B cell (primary cell): ENCODE measurements around the gene SLC5A10. TPM values are rescaled to one million over a fixed set of nuclear protein-coding genes. Genes with fewer than 3 reads are reported as not detected.

ENCODE experiments used
- ATAC-seq: fragments of 200-7000 bp; cut with Tn5 transposase; one replicate; pipeline ENCODE4 v1.10.0; 2021; ENCODE audit warnings: low read depth, mild to moderate bottlenecking, moderate number of reproducible peaks, moderate library complexity
- CTCF ChIA-PET: fragments of 350-600 bp; sonication (Branson Sonifier 250); formaldehyde crosslinking; loops from one replicate; lab custom pipeline; 2021; ENCODE audit warnings: antibody characterized with exemption, inconsistent platforms; lab: Charles Lee
- POLR2A ChIA-PET: fragments of 350-600 bp; sonication (Branson Sonifier 250); formaldehyde crosslinking; loops from one replicate; lab custom pipeline; 2021; ENCODE audit warnings: antibody characterized with exemption; lab: Charles Lee
- DNase-seq: peaks from one replicate; pipeline ENCODE4 v3.0.0; 2013
- H2AFZ ChIP-seq: 2 replicates; pipeline ENCODE4 v1.6.1; 2012; ENCODE audit warnings: mild to moderate bottlenecking, low read depth, low read length; ENCODE audit not compliant: insufficient read depth, poor library complexity, severe bottlenecking
- H3K27ac ChIP-seq, 2 donors: 1 replicate in 1 of 2; 2 replicates in 1 of 2; pipeline ENCODE4 v1.5.1; 2012 to 2013; ENCODE audit warnings: low read length in 2 of 2, mild to moderate bottlenecking in 2 of 2, moderate library complexity in 1 of 2
- H3K27me3 ChIP-seq, 4 experiments: fragments of 200-600 bp in 1 of 4; sonication (generic) in 1 of 4; replicated peaks in 1 of 4; 1 replicate in 2 of 4; 2 replicates in 2 of 4; pipeline versions ENCODE4 v1.6.1 to v1.7.0; 2013 to 2016; ENCODE audit warnings: low read length in 3 of 4, mild to moderate bottlenecking in 2 of 4, mixed read lengths in 1 of 4, moderate library complexity in 1 of 4; ENCODE audit not compliant: insufficient read depth in 4 of 4, control insufficient read depth in 3 of 4; ENCODE audit errors: control extremely low read depth in 1 of 4
- H3K36me3 ChIP-seq, 2 experiments: replicated peaks in 1 of 2; 1 replicate in 1 of 2; 2 replicates in 1 of 2; pipeline versions ENCODE4 v1.6.1 to v1.7.1; 2013; ENCODE audit warnings: low read length in 1 of 2; ENCODE audit not compliant: insufficient read depth in 2 of 2, control insufficient read depth in 1 of 2; ENCODE audit errors: control extremely low read depth in 1 of 2, extremely low read depth in 1 of 2
- H3K4me1 ChIP-seq, 2 donors: fragments of 200-600 bp in 1 of 2; sonication (generic) in 1 of 2; 1 replicate in 1 of 2; 2 replicates in 1 of 2; pipeline versions ENCODE4 v1.5.1 to v1.6.1; 2013 to 2017; ENCODE audit warnings: low read length in 2 of 2; ENCODE audit not compliant: control insufficient read depth in 2 of 2, insufficient read depth in 2 of 2
- H3K4me2 ChIP-seq: replicated peaks from 2 replicates; pipeline ENCODE3; 2012; ENCODE audit warnings: mild to moderate bottlenecking, low read depth, low read length; ENCODE audit not compliant: poor library complexity, severe bottlenecking
- H3K4me3 ChIP-seq, 5 experiments: fragments of 200-600 bp in 1 of 5; sonication (generic) in 1 of 5; 1 replicate in 3 of 5; 2 replicates in 2 of 5; pipeline versions ENCODE4 v1.5.1 to v1.7.0; 2011 to 2016; ENCODE audit warnings: low read length in 4 of 5, mild to moderate bottlenecking in 4 of 5, low read depth in 2 of 5, control low read depth in 1 of 5, moderate library complexity in 1 of 5; ENCODE audit not compliant: insufficient read depth in 1 of 5; ENCODE audit errors: control extremely low read depth in 1 of 5, extremely low read depth in 1 of 5
- H3K79me2 ChIP-seq: fragments of 200-600 bp; sonication (generic); one replicate; pipeline ENCODE4 v1.6.0; 2016; ENCODE audit warnings: low read length; ENCODE audit not compliant: control insufficient read depth, insufficient read depth
- H3K9ac ChIP-seq: fragments of 200-600 bp; sonication (generic); 2 replicates; pipeline ENCODE4 v1.6.1; 2017; ENCODE audit warnings: mild to moderate bottlenecking, low read length, moderate library complexity
- H3K9me3 ChIP-seq, 3 donors: one replicate each; pipeline versions ENCODE4 v1.6.1 to v1.7.1; 2013; ENCODE audit warnings: low read length in 2 of 3; ENCODE audit not compliant: control insufficient read depth in 2 of 3, insufficient read depth in 1 of 3; ENCODE audit errors: control extremely low read depth in 1 of 3
- H4K20me1 ChIP-seq: 2 replicates; pipeline ENCODE4 v1.6.0; 2012; ENCODE audit warnings: mild to moderate bottlenecking, low read length; ENCODE audit not compliant: insufficient read depth, control insufficient read depth, poor library complexity, severe bottlenecking
- H3K27ac Mint-ChIP-seq: one replicate; pipeline ENCODE4 v1.8.0; 2021; ENCODE audit warnings: mixed read lengths
- H3K27me3 Mint-ChIP-seq: one replicate; pipeline ENCODE4 v1.8.0; 2021; ENCODE audit warnings: mixed read lengths
- H3K4me1 Mint-ChIP-seq: one replicate; pipeline ENCODE4 v1.8.0; 2021; ENCODE audit warnings: mixed read lengths
- H3K4me3 Mint-ChIP-seq: one replicate; pipeline ENCODE4 v1.8.0; 2021; ENCODE audit warnings: mixed read lengths
- H3K9me3 Mint-ChIP-seq: one replicate; pipeline ENCODE4 v1.8.0; 2022; ENCODE audit warnings: mixed read lengths; ENCODE audit not compliant: insufficient read depth
- CTCF ChIP-seq: fragments of 200-600 bp; IDR thresholded peaks from one replicate; pipeline ENCODE4 v1.8.0; 2022; ENCODE audit warnings: antibody characterized with exemption, mild to moderate bottlenecking
- EZH2 ChIP-seq: IDR thresholded peaks from 2 replicates; pipeline ENCODE4 v1.6.1; 2012; ENCODE audit warnings: borderline replicate concordance, low read depth, mild to moderate bottlenecking, moderate library complexity, low read length; ENCODE audit not compliant: insufficient read depth, poor library complexity, severe bottlenecking
- WGBS: methylation state at CpG from one replicate; pipeline ENCODE4 v1.1.5; 2013; ENCODE audit warnings: missing lambda C conversion rate; ENCODE audit not compliant: insufficient coverage; 5-methylcytosine and 5-hydroxymethylcytosine counted together
- intact Hi-C: fragments of 100-400 bp; cut with micrococcal nuclease; formaldehyde crosslinking; loops from one replicate; pipeline ENCODE4 v1.10.0; 2022
- polyA plus RNA-seq: library from polyadenylated mRNA; depleted of rRNA; stranded (reverse); fragments of >200 nt; gene quantifications from 2 replicates; pipeline ENCODE4 v1.2.3, GENCODE V29; 2012
- total RNA-seq, 2 donors: library from RNA; stranded (reverse); fragments of 120-200 nt in 1 of 2; gene quantifications; 1 replicate in 1 of 2; 2 replicates in 1 of 2; pipeline versions ENCODE4 v1.2.3 to v1.2.4, GENCODE V29; 2013 to 2022

Gene SLC5A10
- total and polyA plus RNA-seq, 2 donors (not counting 1 experiment from before 2014, with no cell fraction given), result not detected

- POLR2A ChIA-PET, result no interaction called here
- Histone ChIP-seq H4K20me1 (no peaks in the 10 kb centered on the region), H3K9me3 (no peaks in the 10 kb centered on the region)
Observed at GRCh38 chr17:18937981-18938691, 13.8 kb upstream of the SLC5A10 start.

More at GRCh38 chr17:18937981-18938691, 13.8 kb upstream of the SLC5A10 start:
- H3K4me1 ChIP-seq, result peaks cover 3 to 5% of the 10 kb centered on the region in 2 donors
- DNase-seq (no peak), ATAC-seq (no peak)
- no peak overlapping the region for H3K9ac ChIP-seq
- intact Hi-C loops, result no loop called here
- H3K27ac ChIP-seq, result no peak overlapping the region
- H3K4me3 ChIP-seq, result no peak overlapping the region
- no peaks in the 10 kb centered on the region for H3K36me3 ChIP-seq
- peaks cover 0 to 3% (median 0%) of the 10 kb centered on the region in 4 experiments for H3K27me3 ChIP-seq
- 92% methylated on average over 2 of the region's 8 CpGs for WGBS
- no peaks in the 10 kb centered on the region for H3K9me3 Mint-ChIP-seq
- no peak overlapping the region for H3K4me2 ChIP-seq
- peaks cover 23% of the 10 kb centered on the region for H3K27me3 Mint-ChIP-seq
- CTCF ChIA-PET, result interaction anchor here (1.0 kb wide), 1 partner anchor 425 kb away, joined by 3 read pairs; the partner anchor contains the start of gene B9D1
- no peak overlapping the region for H3K27ac Mint-ChIP-seq
- H3K4me3 Mint-ChIP-seq, result no peak overlapping the region
- H3K79me2 ChIP-seq, result no peaks in the 10 kb centered on the region
- no peak for TF ChIP-seq EZH2
- TF ChIP-seq CTCF, result no peak
- peaks cover 9% of the 10 kb centered on the region for H3K4me1 Mint-ChIP-seq
- no peak overlapping the region for H2AFZ ChIP-seq
